NCI-H82 treated with DMSO at 0.1 percent for 48 hours (cell line): ENCODE measurements around the gene NCOA7.
A peak's percentile ranks its signal among the peaks of the same experiment; 100 is the strongest.
"Not testable (repeated sequence)": the region's sequence is repeated elsewhere in the genome, so short reads cannot be mapped to it uniquely, and the experiment has no call there.

ENCODE experiments used
- DNase-seq: peaks from one replicate; lab custom pipeline; 2025; ENCODE audit not compliant: unreplicated experiment; lab: John Stamatoyannopoulos, UW

Gene NCOA7

DNA sequence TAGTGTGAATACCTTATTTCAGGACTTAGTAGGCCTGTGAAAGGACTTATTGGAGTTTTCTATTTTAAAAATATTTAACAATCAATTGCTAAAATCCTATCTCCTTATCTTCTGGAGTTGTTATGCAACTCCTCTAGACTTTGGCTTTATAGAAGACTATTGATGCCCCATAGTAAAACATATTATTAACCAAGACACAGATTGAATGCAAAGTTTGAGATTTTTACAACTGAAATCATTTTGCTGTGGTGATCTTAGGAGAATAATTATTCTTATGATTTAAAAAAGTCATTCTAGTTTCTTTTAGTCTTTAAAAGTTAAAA lies 36.9 kb upstream of the NCOA7 start:
- no peak for DNase-seq

DNA sequence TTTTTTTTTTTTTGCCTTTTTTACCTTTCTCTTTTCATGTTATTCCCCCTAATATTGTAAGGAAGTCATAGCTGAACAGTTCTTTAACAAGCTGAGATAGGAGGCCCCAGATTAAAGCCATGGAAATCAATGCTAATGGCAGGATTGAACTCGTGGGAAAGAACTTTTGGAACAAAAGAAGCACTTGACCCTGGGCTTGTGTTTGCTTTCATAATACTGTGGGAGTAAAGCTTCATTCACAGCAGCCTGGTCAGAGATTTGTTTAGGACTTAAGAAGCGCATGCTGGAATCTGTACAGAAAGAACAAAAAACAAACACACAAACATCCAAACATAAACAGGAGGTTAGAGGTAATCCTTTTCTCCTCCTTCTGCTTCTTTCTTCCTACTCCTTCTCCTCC lies 36.2 kb upstream of the NCOA7 start:
- DNase-seq: no peak

DNA sequence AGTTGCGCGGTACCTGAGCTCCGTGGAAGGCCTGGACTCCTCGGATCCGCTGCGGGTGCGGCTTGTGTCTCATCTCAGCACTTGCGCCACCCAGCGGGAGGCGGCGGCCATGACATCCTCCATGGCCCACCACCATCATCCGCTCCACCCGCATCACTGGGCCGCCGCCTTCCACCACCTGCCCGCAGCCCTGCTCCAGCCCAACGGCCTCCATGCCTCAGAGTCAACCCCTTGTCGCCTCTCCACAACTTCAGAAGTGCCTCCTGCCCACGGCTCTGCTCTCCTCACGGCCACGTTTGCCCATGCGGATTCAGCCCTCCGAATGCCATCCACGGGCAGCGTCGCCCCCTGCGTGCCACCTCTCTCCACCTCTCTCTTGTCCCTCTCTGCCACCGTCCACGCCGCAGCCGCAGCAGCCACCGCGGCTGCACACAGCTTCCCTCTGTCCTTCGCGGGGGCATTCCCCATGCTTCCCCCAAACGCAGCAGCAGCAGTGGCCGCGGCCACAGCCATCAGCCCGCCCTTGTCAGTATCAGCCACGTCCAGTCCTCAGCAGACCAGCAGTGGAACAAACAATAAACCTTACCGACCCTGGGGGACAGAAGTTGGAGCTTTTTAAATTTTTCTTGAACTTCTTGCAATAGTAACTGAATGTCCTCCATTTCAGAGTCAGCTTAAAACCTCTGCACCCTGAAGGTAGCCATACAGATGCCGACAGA lies 31.4 kb upstream of the NCOA7 start:
- DNase-seq: no peak

- no peak for DNase-seq
Measured at GRCh38 chr6:125759959-125760457, 30.8 kb upstream of the NCOA7 start.

DNA sequence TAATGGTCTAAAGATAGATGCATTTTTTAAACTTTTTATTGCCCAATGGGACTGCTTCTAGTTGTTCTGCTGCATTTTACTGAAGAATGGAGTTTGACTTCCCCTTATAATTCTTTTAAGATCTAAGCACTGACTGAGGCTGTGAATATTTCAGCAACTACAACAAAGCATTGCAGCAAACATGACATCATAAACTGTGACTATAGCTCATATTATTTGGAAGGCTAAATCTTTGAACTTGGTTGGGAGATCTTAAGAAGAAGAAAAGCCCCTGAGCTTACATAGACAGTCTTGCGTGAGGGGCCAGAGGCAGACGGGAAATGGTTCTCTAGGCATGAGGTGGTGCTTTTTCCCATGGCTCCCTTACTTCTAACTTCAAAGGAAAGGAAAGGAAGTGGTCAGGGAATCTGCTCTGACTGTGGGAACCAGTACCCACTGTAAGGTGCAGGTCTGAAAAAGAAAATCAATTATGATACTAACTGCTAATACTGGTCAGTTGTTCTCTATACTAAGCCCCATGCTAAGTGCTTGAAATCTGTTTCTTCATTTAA lies 26.6 kb upstream of the NCOA7 start:
- no peak for DNase-seq

DNA sequence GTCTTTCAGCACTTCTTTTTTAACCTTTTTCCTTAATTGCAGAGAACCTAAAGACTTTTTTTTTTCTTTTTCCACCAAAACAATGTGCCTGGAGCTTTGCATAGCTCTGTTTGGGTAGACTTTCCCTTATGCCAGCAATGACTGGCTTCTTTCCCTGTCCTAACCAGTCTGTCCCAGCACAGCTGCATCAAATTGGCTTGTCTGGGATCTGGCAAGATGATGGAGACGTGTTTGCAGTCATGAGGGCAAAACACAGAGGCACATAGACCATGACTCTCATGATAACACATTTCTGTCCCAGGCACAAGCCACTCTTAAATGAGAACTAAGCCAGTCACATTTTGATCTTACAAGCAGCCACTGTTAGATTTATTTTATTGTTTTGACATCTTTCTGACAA lies 24.8 kb upstream of the NCOA7 start:
- no peak for DNase-seq

- DNase-seq: no peak
Measured at GRCh38 chr6:125766641-125767040, 24.1 kb upstream of the NCOA7 start.

DNA sequence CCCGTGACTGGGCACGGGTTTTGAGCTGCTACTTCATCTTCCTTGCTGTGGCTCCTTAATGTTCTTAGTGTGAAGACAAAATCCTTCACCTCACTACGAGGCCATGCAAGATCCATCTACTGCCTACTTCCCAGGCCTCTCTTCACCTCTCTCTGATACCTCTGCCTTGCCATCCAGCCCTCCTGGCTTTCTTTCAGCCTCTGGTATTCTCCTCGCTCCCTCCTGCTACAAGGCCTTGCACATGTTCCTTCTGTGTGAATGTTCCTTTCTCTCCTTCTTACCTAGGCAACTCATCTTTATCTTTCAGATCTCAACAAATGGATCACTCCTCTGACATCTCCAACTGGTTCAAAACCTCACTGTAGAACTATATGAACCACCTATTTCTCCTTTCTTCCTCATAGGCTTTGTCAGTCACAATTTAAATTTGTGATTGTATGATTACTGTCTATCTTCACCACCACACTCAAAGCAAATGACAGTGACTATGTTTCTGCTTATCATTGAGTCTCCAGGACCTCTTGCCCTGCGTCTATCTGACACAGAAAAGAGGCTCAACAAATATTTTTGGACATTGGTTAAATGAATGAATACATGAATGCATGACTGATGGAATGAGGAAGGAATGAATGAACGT lies 21.5 kb upstream of the NCOA7 start:
- no peak for DNase-seq

DNA sequence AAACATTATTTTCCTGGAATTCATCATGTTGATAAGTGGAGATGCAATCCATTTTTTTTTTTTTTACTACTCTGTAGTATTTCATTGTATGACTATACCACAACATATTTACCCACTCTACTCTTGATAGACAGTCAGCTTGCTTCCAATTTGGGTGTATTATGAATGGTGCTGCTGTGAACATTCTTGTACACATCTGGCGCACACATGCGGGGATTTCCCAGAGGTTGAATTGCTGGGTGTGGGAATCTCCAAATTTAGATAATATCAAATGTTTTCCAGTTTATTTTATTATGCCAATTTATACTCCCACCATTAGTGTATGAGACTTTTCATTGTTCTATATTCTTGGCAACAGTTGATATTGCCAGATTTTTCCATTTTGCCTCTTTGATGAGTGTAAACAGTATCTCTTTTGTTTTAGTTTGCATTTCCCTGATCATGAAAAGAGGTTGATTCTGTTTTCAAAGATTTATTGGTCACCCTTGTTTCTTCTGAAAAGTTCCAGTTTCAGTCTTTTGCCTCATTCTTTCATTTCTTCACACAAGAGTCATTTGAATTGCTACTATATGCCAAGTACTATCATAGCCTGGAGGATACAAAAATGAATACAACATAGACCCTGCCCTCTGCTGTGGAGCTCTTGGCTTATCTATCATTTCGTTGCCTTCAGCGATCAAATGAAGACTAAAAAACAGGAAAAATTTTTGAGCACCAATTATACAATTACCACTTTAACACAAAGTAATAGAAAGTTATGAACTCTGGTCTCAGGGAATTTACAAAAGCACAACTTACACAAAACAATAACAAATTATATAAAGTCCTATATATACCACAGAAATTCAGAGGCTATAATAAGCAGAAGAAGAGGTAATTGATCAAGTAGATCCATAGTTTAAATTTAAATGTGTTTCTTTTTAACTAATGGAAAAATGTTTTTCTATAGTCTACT lies 17.1 kb upstream of the NCOA7 start:
- no peak for DNase-seq

- DNase-seq: not testable (repeated sequence)
Measured at GRCh38 chr6:125776107-125776826, 14.5 kb upstream of the NCOA7 start.

- DNase-seq: peak; percentile 97
Measured at GRCh38 chr6:125779924-125780539, 10.7 kb upstream of the NCOA7 start.

DNA sequence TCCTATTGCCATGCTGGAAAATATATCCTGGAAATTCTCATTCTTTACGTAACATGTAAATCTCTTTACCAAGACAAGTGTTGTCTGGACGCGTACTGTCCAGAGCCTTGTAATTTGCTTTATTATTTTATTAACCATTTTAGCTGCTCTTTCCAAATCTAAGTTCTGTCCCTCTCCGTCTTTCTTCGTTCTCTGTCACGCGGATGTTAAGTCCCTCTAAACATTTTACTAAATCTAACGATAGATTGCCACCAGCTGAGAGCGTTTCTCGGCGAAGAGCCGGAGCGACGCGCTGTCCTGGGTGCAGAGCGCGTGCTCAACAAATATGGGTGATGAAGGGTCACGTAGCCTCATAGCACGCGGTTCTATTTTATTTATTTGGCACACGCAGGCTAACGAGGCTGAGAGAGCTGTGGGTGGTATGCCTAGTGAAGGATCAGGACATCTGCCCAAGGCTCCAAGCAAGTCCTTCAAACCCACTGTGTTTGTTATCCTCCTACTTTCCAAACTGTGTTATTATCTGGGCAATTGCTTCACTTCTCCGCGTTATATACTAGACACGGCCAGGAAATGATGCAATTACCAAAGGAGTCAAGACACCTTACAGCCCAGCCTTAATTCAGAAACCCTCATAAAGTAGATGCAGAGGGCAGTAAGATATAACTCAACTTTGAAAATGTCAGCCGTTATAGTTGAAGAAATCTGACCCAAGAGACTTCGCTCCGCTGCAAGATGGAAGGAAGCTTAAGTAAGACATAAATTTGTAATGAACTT lies 10.0 kb upstream of the NCOA7 start:
- peak; percentile 84 for DNase-seq

DNA sequence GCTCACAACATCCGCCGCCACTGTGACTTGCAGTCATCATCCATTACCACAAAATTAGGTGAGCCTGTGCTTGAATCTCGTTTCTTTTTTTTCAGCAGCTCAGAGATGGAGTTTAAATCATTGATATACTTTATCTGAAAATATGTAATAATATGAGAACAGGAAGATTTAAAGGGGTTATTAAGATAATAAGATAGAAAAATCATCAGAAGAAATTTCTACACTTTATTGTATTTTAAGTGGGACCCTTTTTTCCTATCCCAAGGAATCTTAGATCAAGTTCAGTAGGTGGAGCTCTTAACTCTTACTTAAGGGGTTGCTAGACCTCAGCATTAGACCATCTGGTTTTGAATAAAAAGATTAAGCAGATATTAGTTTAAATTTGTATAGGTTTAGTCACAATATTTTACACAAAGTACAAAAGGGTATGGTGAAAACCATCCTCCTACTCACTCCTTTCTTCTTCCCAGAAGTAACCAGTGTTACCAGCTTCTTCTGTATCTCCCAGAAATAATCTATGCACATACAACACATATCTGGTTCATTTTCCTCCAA lies 9.4 kb upstream of the NCOA7 start:
- DNase-seq: peak; percentile 81

DNA sequence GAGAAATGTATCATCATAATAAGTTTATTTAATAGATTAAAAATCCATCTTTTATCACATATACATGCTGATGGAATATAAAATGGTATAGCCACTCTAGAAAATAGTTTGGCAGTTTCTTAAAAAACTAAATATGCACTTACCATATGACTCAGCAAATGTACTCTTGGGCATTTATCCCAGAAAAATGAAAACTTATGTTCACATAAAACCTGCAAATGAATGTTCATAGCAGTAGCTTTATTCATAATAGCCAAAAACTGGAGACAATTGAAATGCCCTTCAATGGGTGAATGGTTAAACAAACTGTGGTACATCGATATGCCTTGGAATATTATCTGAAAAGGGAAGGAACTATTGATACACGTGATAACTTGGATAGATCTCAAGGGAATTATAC lies 6.4 kb upstream of the NCOA7 start:
- DNase-seq: no peak

DNA sequence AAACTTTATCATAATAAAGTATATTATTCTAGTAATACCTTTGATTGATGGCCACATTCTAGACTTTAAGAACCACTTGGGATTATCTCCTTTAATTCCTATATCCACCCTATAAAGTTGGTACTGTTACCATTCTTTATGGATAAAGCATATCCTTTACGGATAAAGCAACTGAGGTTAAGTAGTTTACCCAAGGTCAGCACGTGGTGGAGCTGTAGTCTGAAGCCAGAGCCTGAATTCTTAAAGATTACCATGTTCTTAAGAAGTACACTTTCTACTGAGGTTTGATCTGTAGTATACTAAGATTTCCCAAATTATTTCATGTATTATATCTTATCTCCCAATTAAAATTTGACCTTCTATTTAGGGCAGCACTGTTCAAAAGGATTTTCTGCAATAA lies 3.0 kb upstream of the NCOA7 start:
- DNase-seq: peak; percentile 75

GRCh38 chr6:125789167-125789566 lies 1.6 kb upstream of the NCOA7 start:
- no peak for DNase-seq

DNA sequence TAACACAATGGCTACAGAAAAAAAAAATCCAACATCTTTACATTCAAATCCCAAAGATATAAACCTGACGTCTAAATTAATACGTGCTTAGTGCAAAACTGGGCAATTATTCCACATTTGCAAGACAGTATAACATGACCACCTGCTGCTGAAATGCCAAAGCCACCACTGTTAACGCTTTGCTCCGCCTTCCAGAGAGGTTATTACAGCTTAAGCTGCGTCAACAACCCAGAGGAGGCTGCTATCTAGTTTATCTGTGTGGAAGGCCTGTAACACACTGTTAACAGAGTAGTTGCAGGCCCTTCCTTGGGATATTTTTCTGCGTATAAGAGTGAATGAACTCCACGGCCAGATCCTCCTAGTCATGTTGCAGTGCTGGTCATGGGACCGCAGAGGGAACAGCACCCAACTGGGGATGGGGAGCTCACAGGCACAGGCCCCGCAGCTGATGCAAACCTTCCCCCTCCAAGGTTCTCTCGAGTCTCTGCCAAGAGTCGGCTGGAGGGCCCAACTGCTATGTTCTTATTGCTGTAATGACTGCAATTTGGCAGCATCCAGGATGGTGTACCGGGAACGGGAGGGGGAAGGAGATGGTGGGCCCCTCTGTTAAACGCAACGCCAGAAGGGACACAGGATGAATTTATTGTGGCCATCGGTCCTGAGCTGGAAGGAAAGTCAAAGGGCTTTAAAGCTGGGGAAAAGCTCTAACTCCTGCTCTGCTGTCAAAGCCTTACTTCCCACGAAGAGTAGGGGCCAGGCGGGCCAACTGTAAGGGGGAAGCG lies 993 bp upstream of the NCOA7 start:
- peak; percentile 40 for DNase-seq

DNA sequence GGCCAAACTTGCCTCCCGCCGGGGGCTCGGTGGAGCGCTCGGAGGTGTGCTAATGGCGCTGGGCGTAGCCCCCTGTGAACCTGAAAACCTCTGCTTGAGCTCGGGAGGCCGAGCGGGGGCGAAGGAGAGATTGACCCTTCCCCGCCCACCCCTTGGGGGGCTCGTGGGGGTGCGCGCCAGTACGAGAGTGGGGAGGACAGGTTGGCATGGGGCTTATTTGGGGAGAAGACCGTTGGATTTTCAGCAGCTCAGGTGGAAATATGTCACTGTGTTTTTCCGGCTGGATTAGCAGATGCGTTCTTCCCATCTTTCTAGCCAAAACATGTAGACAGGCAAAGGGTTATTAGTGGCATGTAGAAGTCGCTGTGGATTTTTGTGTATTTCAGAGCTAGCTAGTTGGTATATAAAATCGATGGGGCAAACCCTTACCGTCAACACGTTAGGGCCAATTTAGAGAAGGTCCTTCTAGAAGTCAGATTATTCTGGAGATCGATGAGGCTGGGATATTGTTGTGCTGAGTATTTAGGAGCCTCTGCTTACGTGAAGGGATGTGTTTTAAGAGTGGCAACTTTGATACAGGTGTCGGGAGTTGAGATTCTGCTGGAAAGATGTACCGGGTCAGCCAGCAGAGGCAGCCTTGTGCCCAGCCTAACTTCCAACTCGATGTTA lies 525 bp downstream of the NCOA7 start:
- peak; percentile 12 for DNase-seq
